GM19035 (cell line): ENCODE data around the gene GPR35.
A peak's percentile ranks its signal among the peaks of the same experiment; 100 is the strongest.
"Not testable (repeated sequence)": the region's sequence is repeated elsewhere in the genome, so short reads cannot be mapped to it uniquely, and the experiment has no call there.

ENCODE experiments used
- ATAC-seq: cut with Tn5 transposase; IDR thresholded peaks from one replicate; pipeline ENCODE4 v1.9.1; 2021; ENCODE audit not compliant: unreplicated experiment

The GPR35 gene

GRCh38 chr2:240650254-240650965 lies 25.1 kb downstream of the GPR35 start:
- ATAC-seq: no peak

- no peak for ATAC-seq
These were observed 25.9 kb downstream of the GPR35 start for GRCh38 chr2:240651185-240651584.

GRCh38 chr2:240655931-240656886 lies 30.9 kb downstream of the GPR35 start:
- peak; percentile 58 for ATAC-seq

- ATAC-seq: not testable (repeated sequence)
These were observed 34.6 kb downstream of the GPR35 start for GRCh38 chr2:240659883-240660282.

- ATAC-seq: no peak
These were observed 37.4 kb downstream of the GPR35 start for GRCh38 chr2:240662681-240663080.

- no peak for ATAC-seq
These were observed 38.4 kb downstream of the GPR35 start for GRCh38 chr2:240663546-240664190.

GRCh38 chr2:240664622-240665021 lies 39.3 kb downstream of the GPR35 start:
- ATAC-seq: no peak

- ATAC-seq: no peak
These were observed 45.1 kb downstream of the GPR35 start for GRCh38 chr2:240670402-240670801.

- ATAC-seq: no peak
These were observed 45.7 kb downstream of the GPR35 start for GRCh38 chr2:240670950-240671349.

GRCh38 chr2:240672076-240672700 lies 46.9 kb downstream of the GPR35 start:
- ATAC-seq: no peak

- no peak for ATAC-seq
These were observed 47.5 kb downstream of the GPR35 start for GRCh38 chr2:240672701-240673190.

- not testable (repeated sequence) for ATAC-seq
These were observed 49.3 kb downstream of the GPR35 start for GRCh38 chr2:240674461-240675184.

- ATAC-seq: not testable (repeated sequence)
These were observed 50.1 kb downstream of the GPR35 start for GRCh38 chr2:240675345-240675744.

GRCh38 chr2:240678043-240678442 lies 52.8 kb downstream of the GPR35 start:
- ATAC-seq: not testable (repeated sequence)

GRCh38 chr2:240678909-240679308 lies 53.6 kb downstream of the GPR35 start:
- not testable (repeated sequence) for ATAC-seq

- not testable (repeated sequence) for ATAC-seq
These were observed 54.9 kb downstream of the GPR35 start for GRCh38 chr2:240680185-240680584.
